Upper lobe of left lung (tissue), 6 donors: ENCODE measurements around the gene LMTK2. TPM values are rescaled to one million over a fixed set of nuclear protein-coding genes. Genes with fewer than 3 reads are reported as not detected.
"Not testable (repeated sequence)": the region's sequence is repeated elsewhere in the genome, so short reads cannot be mapped to it uniquely, and the experiment has no call there.

Source experiments
- ATAC-seq, 2 donors: fragments of 200-7000 bp; cut with Tn5 transposase; one replicate each; pipeline ENCODE4 v1.9.1; 2022; ENCODE audit warnings: mild to moderate bottlenecking in 2 of 2, moderate library complexity in 2 of 2; ENCODE audit not compliant: low FRiP score in 2 of 2
- DNase-seq, 2 donors: peaks; one replicate each; pipeline ENCODE4 v3.0.0-alpha.2; 2019 to 2020
- H3K27ac ChIP-seq, 4 donors: fragments of 200-600 bp; sonication (generic); one replicate each; pipeline ENCODE4 v1.5.1; 2016 to 2019
- H3K27me3 ChIP-seq, 4 donors: fragments of 200-600 bp; sonication (generic); one replicate each; pipeline ENCODE4 v1.5.1; 2017 to 2019
- H3K36me3 ChIP-seq, 4 donors: fragments of 200-600 bp; sonication (generic); one replicate each; pipeline ENCODE4 v1.5.1; 2016 to 2019
- H3K4me1 ChIP-seq, 4 donors: fragments of 200-600 bp; sonication (generic); one replicate each; pipeline ENCODE4 v1.5.1; 2018 to 2019
- H3K4me3 ChIP-seq, 4 donors: fragments of 200-600 bp; sonication (generic); one replicate each; pipeline ENCODE4 v1.5.1; 2017 to 2019; ENCODE audit warnings: mild to moderate bottlenecking in 2 of 4, moderate library complexity in 1 of 4
- H3K9me3 ChIP-seq, 4 donors: fragments of 200-600 bp; sonication (generic); one replicate each; pipeline ENCODE4 v1.5.1; 2018 to 2019
- CTCF ChIP-seq, 6 experiments: fragments of 450-650 bp in 4 of 6; fragments of 200-600 bp in 2 of 6; sonication (generic) in 2 of 6; IDR thresholded peaks; one replicate each; pipeline ENCODE4 v1.5.1; 2016 to 2019; ENCODE audit warnings: antibody characterized with exemption in 6 of 6
- EP300 ChIP-seq, 4 donors: sonication (generic); formaldehyde crosslinking; IDR thresholded peaks; one replicate each; pipeline ENCODE4 v1.5.1; 2017; ENCODE audit warnings: antibody characterized with exemption in 4 of 4, control low read depth in 2 of 4
- POLR2A ChIP-seq, 4 donors: fragments of 450-650 bp; IDR thresholded peaks; one replicate each; pipeline ENCODE4 v1.5.1; 2016 to 2017; ENCODE audit warnings: antibody characterized with exemption in 4 of 4, mild to moderate bottlenecking in 2 of 4
- POLR2AphosphoS5 ChIP-seq, 2 donors: sonication (generic); formaldehyde crosslinking; IDR thresholded peaks; one replicate each; pipeline ENCODE4 v1.5.1; 2017; ENCODE audit warnings: antibody characterized with exemption in 2 of 2
- WGBS, 2 donors: methylation state at CpG; one replicate each; pipeline ENCODE4 v1.1.5; 2017 to 2018; 5-methylcytosine and 5-hydroxymethylcytosine counted together
- total RNA-seq, 6 donors: library from RNA; depleted of rRNA in 4 of 6; stranded (reverse); fragments of >200 nt in 4 of 6; gene quantifications; one replicate each; pipeline versions ENCODE4 v1.1.0 to v1.2.1, GENCODE V29; 2016 to 2021
- donor health status: DM: no; HTN: no; CAD: no; lungs with moderate emphysema.
- donor health status: DM: no; HTN: yes; CAD: no; lungs with severe emphysema.

The LMTK2 gene
- total RNA-seq, 6 donors from 2014 or later = 27.6 to 65.8 (median 37.5) TPM

GRCh38 chr7:98215561-98216495 lies 109.2 kb downstream of the LMTK2 start:
- H3K36me3 ChIP-seq = peaks cover 5 to 41% (median 23%) of the 10 kb centered on the region in 4 donors
- DNase-seq (peak in 1 of 2 donors; percentile 74), ATAC-seq (no peak)
- 88 to 91% methylated on average over 21 to 29 of the region's 32 CpGs for WGBS, 2 donors
- TF ChIP-seq CTCF (IDR thresholded peaks at IDR 0.05) (no peak), POLR2A (IDR thresholded peaks at IDR 0.05) (no peak), EP300 (IDR thresholded peaks at IDR 0.05) (no peak), POLR2AphosphoS5 (IDR thresholded peaks at IDR 0.05) (no peak)
- H3K4me1 ChIP-seq = peaks cover 0 to 12% (median 4%) of the 10 kb centered on the region in 4 donors
- no peaks in the 10 kb centered on the region for H3K9me3 ChIP-seq
- H3K4me3 ChIP-seq = no peak overlapping the region
- H3K27me3 ChIP-seq = peaks cover 0 to 8% (median 0%) of the 10 kb centered on the region in 4 donors
- H3K27ac ChIP-seq = no peak overlapping the region

- Histone ChIP-seq H3K36me3 (peaks cover 5 to 54% (median 34%) of the 10 kb centered on the region in 4 donors), H3K27me3 (no peaks in the 10 kb centered on the region), H3K4me3 (no peak overlapping the region), H3K27ac (no peak overlapping the region), H3K9me3 (no peaks in the 10 kb centered on the region), H3K4me1 (no peaks in the 10 kb centered on the region)
- DNase-seq = no peak
- no peak for ATAC-seq
- TF ChIP-seq EP300 (IDR thresholded peaks at IDR 0.05) = no peak
- no peak for TF ChIP-seq POLR2A (IDR thresholded peaks at IDR 0.05)
- no peak for TF ChIP-seq POLR2AphosphoS5 (IDR thresholded peaks at IDR 0.05)
- no peak for TF ChIP-seq CTCF (IDR thresholded peaks at IDR 0.05)
- 94 to 100% methylated on average over 8 to 23 of the region's 24 CpGs for WGBS, 2 donors
These were observed 110.4 kb downstream of the LMTK2 start for GRCh38 chr7:98216941-98217622.

GRCh38 chr7:98217623-98218582 lies 111.2 kb downstream of the LMTK2 start:
- Histone ChIP-seq H3K4me1 (no peaks in the 10 kb centered on the region), H3K27ac (no peak overlapping the region), H3K9me3 (no peaks in the 10 kb centered on the region), H3K4me3 (no peak overlapping the region), H3K27me3 (no peaks in the 10 kb centered on the region), H3K36me3 (peaks cover 5 to 62% (median 43%) of the 10 kb centered on the region in 4 donors)
- WGBS, 2 donors = 71 to 74% methylated on average over 12 to 31 of the region's 41 CpGs
- ATAC-seq = no peak
- no peak for TF ChIP-seq POLR2AphosphoS5 (IDR thresholded peaks at IDR 0.05)
- TF ChIP-seq EP300 (IDR thresholded peaks at IDR 0.05) = no peak
- no peak for TF ChIP-seq POLR2A (IDR thresholded peaks at IDR 0.05)
- no peak for TF ChIP-seq CTCF (IDR thresholded peaks at IDR 0.05)
- DNase-seq = no peak

- H3K36me3 ChIP-seq = peaks cover 5 to 77% (median 50%) of the 10 kb centered on the region in 4 donors
- 94 to 97% methylated on average over 6 of the region's 6 CpGs for WGBS, 2 donors
- not testable (repeated sequence) for DNase-seq
These were observed 112.7 kb downstream of the LMTK2 start for GRCh38 chr7:98219382-98219781.

More at GRCh38 chr7:98219382-98219781, 112.7 kb downstream of the LMTK2 start:
- H3K27ac ChIP-seq, ATAC-seq, H3K9me3 ChIP-seq, H3K4me3 ChIP-seq, H3K4me1 ChIP-seq, H3K27me3 ChIP-seq: not testable (repeated sequence)
